H1 (cell line): ENCODE results near the gene SLIT3. TPM values are rescaled to one million over a fixed set of nuclear protein-coding genes. Genes with fewer than 3 reads are reported as not detected.

Experiments
- CBX8 ChIP-seq: fragments of 300-800, 300-1000 bp; sonication (generic); IDR thresholded peaks from 2 replicates; pipeline ENCODE4 v1.7.1; 2016; ENCODE audit warnings: low read depth, low read length, borderline replicate concordance
- EP300 ChIP-seq, 2 experiments: IDR thresholded peaks; 1 replicate in 1 of 2; 2 replicates in 1 of 2; pipeline ENCODE4 v1.6.1; 2011 to 2012; ENCODE audit warnings: low read depth in 2 of 2, low read length in 2 of 2, mild to moderate bottlenecking in 2 of 2, borderline replicate concordance in 1 of 2, inconsistent platforms in 1 of 2, moderate library complexity in 1 of 2
- EZH2 ChIP-seq: fragments of 200-600 bp; sonication (generic); IDR thresholded peaks from 2 replicates; pipeline ENCODE4 v1.7.1; 2012; ENCODE audit warnings: low read depth, mild to moderate bottlenecking, moderate library complexity, low read length, inconsistent platforms; ENCODE audit not compliant: severe bottlenecking
- HDAC2 ChIP-seq, 2 experiments: fragments of 300-600 bp in 1 of 2; sonication (generic) in 1 of 2; IDR thresholded peaks; 2 replicates each; pipeline ENCODE4 v1.6.1; 2011 to 2012; ENCODE audit warnings: low read depth in 2 of 2, low read length in 2 of 2, mild to moderate bottlenecking in 2 of 2, moderate library complexity in 2 of 2, borderline replicate concordance in 1 of 2, inconsistent platforms in 1 of 2
- NANOG ChIP-seq: IDR thresholded peaks from 2 replicates; pipeline ENCODE4 v1.6.1; 2011; ENCODE audit warnings: low read length, low read depth, mild to moderate bottlenecking, inconsistent platforms; ENCODE audit not compliant: insufficient read depth, poor library complexity, severe bottlenecking
- POU5F1 ChIP-seq: IDR thresholded peaks from 2 replicates; pipeline ENCODE4 v1.6.1; 2011; ENCODE audit warnings: low read depth, mild to moderate bottlenecking, low read length, moderate library complexity
- SP2 ChIP-seq: IDR thresholded peaks from 2 replicates; pipeline ENCODE4 v1.6.1; 2012; ENCODE audit warnings: mild to moderate bottlenecking, low read length, inconsistent platforms
- SP4 ChIP-seq: IDR thresholded peaks from 2 replicates; pipeline ENCODE4 v1.6.1; 2012; ENCODE audit warnings: low read length, inconsistent platforms
- TAF1 ChIP-seq: IDR thresholded peaks from 2 replicates; pipeline ENCODE4 v1.6.1; 2011; ENCODE audit warnings: mild to moderate bottlenecking, low read depth, low read length
- TAF7 ChIP-seq: optimal IDR thresholded peaks from 2 replicates; pipeline ENCODE3; 2011; ENCODE audit warnings: low read depth, mild to moderate bottlenecking, inconsistent platforms, low read length, moderate library complexity, borderline replicate concordance
- TCF12 ChIP-seq: IDR thresholded peaks from 2 replicates; pipeline ENCODE4 v1.6.1; 2011; ENCODE audit warnings: low read depth, mild to moderate bottlenecking, low read length
- YY1 ChIP-seq: IDR thresholded peaks from 2 replicates; pipeline ENCODE4 v1.6.1; 2011; ENCODE audit warnings: low read depth, mild to moderate bottlenecking, low read length
- polyA plus RNA-seq, 7 experiments: library from polyadenylated mRNA; depleted of rRNA in 3 of 7; stranded (reverse) in 5 of 7; unstranded in 2 of 7; fragments of >200 nt in 5 of 7; fragments of 200-250 nt in 2 of 7; gene quantifications; 1 replicate in 5 of 7; 2 replicates in 1 of 7; 4 replicates in 1 of 7; pipeline versions ENCODE4 v1.2.1 to v1.2.3, GENCODE V29; 2011 to 2013; ENCODE audit warnings: missing spikeins in 2 of 7, mixed read lengths in 2 of 7
- total RNA-seq: library from RNA; stranded (reverse); fragmentation: NEBNext Ultra II Directional; extraction: Animal tissue kit (Norgen Biotek cat#: 25700); gene quantifications from 2 replicates; pipeline ENCODE4 v1.2.1, GENCODE V29; 2021

The SLIT3 gene
- total and polyA plus RNA-seq, 2 of the 8 experiments (the other 6 are each of a cell fraction or from before 2014, with no cell fraction given): 1.1 to 1.2 TPM

GRCh38 chr5:168833936-168834335 is 467.0 kb downstream of the SLIT3 start (continued):
- TF ChIP-seq HDAC2 (IDR thresholded peaks at IDR 0.05; ENCODE audit: borderline replicate concordance in 1 of 2, low read depth in 2 of 2, low read length in 2 of 2) (0 out of 4 replicates have a peak, but pooled peaks of 1 of the 2 experiments have one; percentile 60), SP4 (no peak), POU5F1 (0 out of 2 replicates have a peak, but pooled peaks have one; percentile 12), TAF7 (no peak), EP300 (IDR thresholded peaks at IDR 0.05; ENCODE audit: borderline replicate concordance in 1 of 2, low read depth in 2 of 2, low read length in 2 of 2) (peak in 1 of 2 experiments; percentile 22; a peak in 1 of 3 replicates), EZH2 (no peak), CBX8 (no peak), YY1 (0 out of 2 replicates have a peak, but pooled peaks have one; percentile 37), NANOG (peak; percentile 19), TAF1 (no peak), SP2 (no peak), TCF12 (peak; percentile 77; the same call in 1 of the 2 replicates)
